H9 (cell line): ENCODE data around the gene PDGFRB. TPM values are rescaled to one million over a fixed set of nuclear protein-coding genes. Genes with fewer than 3 reads are reported as not detected.

Experiments used
- DNase-seq: peaks from one replicate; pipeline ENCODE4 v3.0.0-alpha.2; 2017
- H2AFZ ChIP-seq: one replicate; pipeline ENCODE4 v1.6.1; 2013; ENCODE audit warnings: mild to moderate bottlenecking, low read length, control low read depth, moderate library complexity
- H2AK5ac ChIP-seq: 2 replicates; pipeline ENCODE4 v1.6.1; 2013; ENCODE audit warnings: low read length, control low read depth, mixed read lengths; ENCODE audit not compliant: insufficient read length
- H2BK120ac ChIP-seq: one replicate; pipeline ENCODE4 v1.6.1; 2013; ENCODE audit warnings: low read depth, mild to moderate bottlenecking, low read length, control low read depth, inconsistent platforms; ENCODE audit not compliant: poor library complexity, severe bottlenecking
- H2BK12ac ChIP-seq: 2 replicates; pipeline ENCODE4 v1.6.1; 2013; ENCODE audit warnings: low read length, control low read depth, mixed read lengths, low read depth; ENCODE audit not compliant: insufficient read length
- H2BK15ac ChIP-seq: 2 replicates; pipeline ENCODE4 v1.6.1; 2013; ENCODE audit warnings: low read depth, low read length, control low read depth
- H2BK20ac ChIP-seq: one replicate; pipeline ENCODE4 v1.6.1; 2013; ENCODE audit warnings: low read depth, mild to moderate bottlenecking, low read length, control low read depth, inconsistent platforms; ENCODE audit not compliant: poor library complexity, severe bottlenecking
- H2BK5ac ChIP-seq: 2 replicates; pipeline ENCODE4 v1.6.1; 2013; ENCODE audit warnings: low read length, control low read depth, mixed read lengths; ENCODE audit not compliant: insufficient read length
- H3K14ac ChIP-seq: 2 replicates; pipeline ENCODE4 v1.6.1; 2013; ENCODE audit warnings: low read length, control low read depth; ENCODE audit not compliant: insufficient read depth
- H3K18ac ChIP-seq: 2 replicates; pipeline ENCODE4 v1.6.1; 2013; ENCODE audit warnings: low read depth, mild to moderate bottlenecking, mixed read lengths, low read length, control low read depth; ENCODE audit not compliant: insufficient read length
- H3K23ac ChIP-seq: 2 replicates; pipeline ENCODE4 v1.6.1; 2013; ENCODE audit warnings: low read length, control low read depth, mixed read lengths, low read depth; ENCODE audit not compliant: insufficient read length
- H3K23me2 ChIP-seq: 2 replicates; pipeline ENCODE4 v1.6.1; 2013; ENCODE audit warnings: low read depth, mild to moderate bottlenecking, mixed read lengths, low read length, control low read depth; ENCODE audit not compliant: insufficient read length, poor library complexity, severe bottlenecking
- H3K27ac ChIP-seq: 2 replicates; pipeline ENCODE4 v1.5.1; 2013; ENCODE audit warnings: low read length, control low read depth, mixed read lengths, low read depth; ENCODE audit not compliant: insufficient read length
- H3K27me3 ChIP-seq: 2 replicates; pipeline ENCODE4 v1.6.1; 2013; ENCODE audit warnings: low read length, control low read depth, inconsistent platforms; ENCODE audit not compliant: insufficient read depth
- H3K4ac ChIP-seq: 2 replicates; pipeline ENCODE4 v1.6.1; 2013; ENCODE audit warnings: low read depth, mild to moderate bottlenecking, control low read depth, inconsistent platforms, low read length, moderate library complexity
- H3K4me1 ChIP-seq: 2 replicates; pipeline ENCODE4 v1.6.1; 2013; ENCODE audit warnings: low read length, control low read depth, inconsistent platforms; ENCODE audit not compliant: insufficient read depth
- H3K4me2 ChIP-seq: 2 replicates; pipeline ENCODE4 v1.6.1; 2013; ENCODE audit warnings: low read length, control low read depth, mixed read lengths; ENCODE audit not compliant: insufficient read length, insufficient read depth
- H3K56ac ChIP-seq: 2 replicates; pipeline ENCODE4 v1.6.1; 2013; ENCODE audit warnings: low read depth, mild to moderate bottlenecking, mixed read lengths, low read length, control low read depth; ENCODE audit not compliant: insufficient read length
- H3K79me1 ChIP-seq: 2 replicates; pipeline ENCODE4 v1.6.1; 2013; ENCODE audit warnings: low read depth, mild to moderate bottlenecking, moderate library complexity, low read length, control low read depth, inconsistent platforms; ENCODE audit not compliant: insufficient read depth, poor library complexity, severe bottlenecking
- H3K79me2 ChIP-seq: 2 replicates; pipeline ENCODE4 v1.6.1; 2013; ENCODE audit warnings: low read length, control low read depth, inconsistent platforms; ENCODE audit not compliant: insufficient read depth
- H3K9ac ChIP-seq: 2 replicates; pipeline ENCODE4 v1.6.1; 2013; ENCODE audit warnings: low read length, control low read depth, mixed read lengths; ENCODE audit not compliant: insufficient read length; ENCODE audit errors: extremely low read depth
- H3K9me3 ChIP-seq: one replicate; pipeline ENCODE4 v1.6.1; 2013; ENCODE audit warnings: low read depth, low read length, inconsistent platforms; ENCODE audit not compliant: control insufficient read depth
- H3T11ph ChIP-seq: one replicate; pipeline ENCODE4 v1.6.1; 2013; ENCODE audit warnings: mild to moderate bottlenecking, low read length, control low read depth, inconsistent platforms
- H4K20me1 ChIP-seq: one replicate; pipeline ENCODE4 v1.6.1; 2013; ENCODE audit not compliant: control insufficient read depth, insufficient read length, insufficient read depth
- H4K5ac ChIP-seq: 2 replicates; pipeline ENCODE4 v1.6.1; 2013; ENCODE audit warnings: low read depth, mild to moderate bottlenecking, mixed read lengths, low read length, control low read depth; ENCODE audit not compliant: insufficient read length
- H4K8ac ChIP-seq: replicated peaks from 2 replicates; pipeline ENCODE4 v1.6.1; 2013; ENCODE audit warnings: low read length, control low read depth, mixed read lengths, low read depth; ENCODE audit not compliant: insufficient read length
- H4K91ac ChIP-seq: 2 replicates; pipeline ENCODE4 v1.6.1; 2013; ENCODE audit warnings: low read depth, mild to moderate bottlenecking, moderate library complexity, mixed read lengths, low read length, control low read depth; ENCODE audit not compliant: insufficient read length
- H3K27ac Mint-ChIP-seq, 3 experiments: 2 replicates in 2 of 3; 3 replicates in 1 of 3; pipeline ENCODE4 v1.8.0; 2020 to 2021; ENCODE audit warnings: mixed read lengths in 3 of 3, mild to moderate bottlenecking in 1 of 3, moderate library complexity in 1 of 3
- H3K27me3 Mint-ChIP-seq: 2 replicates; pipeline ENCODE4 v1.8.0; 2021; ENCODE audit warnings: low read depth, mild to moderate bottlenecking, moderate library complexity, mixed read lengths
- H3K36me3 Mint-ChIP-seq, 3 experiments: 2 replicates in 2 of 3; 3 replicates in 1 of 3; pipeline ENCODE4 v1.8.0; 2020 to 2021; ENCODE audit warnings: low read depth in 3 of 3, mixed read lengths in 3 of 3; ENCODE audit not compliant: insufficient read depth in 1 of 3
- H3K4me1 Mint-ChIP-seq, 2 experiments: 2 replicates each; pipeline ENCODE4 v1.8.0; 2020; ENCODE audit warnings: mixed read lengths in 2 of 2
- H3K4me3 Mint-ChIP-seq, 2 experiments: 2 replicates in 1 of 2; 3 replicates in 1 of 2; pipeline ENCODE4 v1.8.0; 2020 to 2021; ENCODE audit warnings: mild to moderate bottlenecking in 2 of 2, mixed read lengths in 2 of 2, moderate library complexity in 1 of 2
- H3K9me3 Mint-ChIP-seq, 2 experiments: 2 replicates in 1 of 2; 3 replicates in 1 of 2; pipeline ENCODE4 v1.8.0; 2020; ENCODE audit warnings: mild to moderate bottlenecking in 2 of 2, mixed read lengths in 2 of 2, moderate library complexity in 1 of 2
- WGBS: extraction: QIAGEN DNeasy Blood & Tissue Kit; methylation state at CpG from one replicate; pipeline ENCODE4 v1.1.7; 2013; ENCODE audit warnings: missing lambda C conversion rate, low lambda C conversion rate, mixed read lengths; ENCODE audit not compliant: insufficient read length; ENCODE audit errors: extremely low coverage; 5-methylcytosine and 5-hydroxymethylcytosine counted together
- total RNA-seq: library from RNA; stranded (reverse); gene quantifications from 2 replicates; pipeline ENCODE4 v1.2.1, GENCODE V29; 2021
- TF ChIP-seq, protein P1 (sequence below): fragments of 200-600 bp; sonication (generic); conservative IDR thresholded peaks from 3 replicates; pipeline ENCODE4 v1.8.0; 2021; ENCODE audit warnings: antibody characterized with exemption, mild to moderate bottlenecking

Gene PDGFRB
- total RNA-seq, 1 experiment from 2014 or later, result 2.2 TPM

DNA sequence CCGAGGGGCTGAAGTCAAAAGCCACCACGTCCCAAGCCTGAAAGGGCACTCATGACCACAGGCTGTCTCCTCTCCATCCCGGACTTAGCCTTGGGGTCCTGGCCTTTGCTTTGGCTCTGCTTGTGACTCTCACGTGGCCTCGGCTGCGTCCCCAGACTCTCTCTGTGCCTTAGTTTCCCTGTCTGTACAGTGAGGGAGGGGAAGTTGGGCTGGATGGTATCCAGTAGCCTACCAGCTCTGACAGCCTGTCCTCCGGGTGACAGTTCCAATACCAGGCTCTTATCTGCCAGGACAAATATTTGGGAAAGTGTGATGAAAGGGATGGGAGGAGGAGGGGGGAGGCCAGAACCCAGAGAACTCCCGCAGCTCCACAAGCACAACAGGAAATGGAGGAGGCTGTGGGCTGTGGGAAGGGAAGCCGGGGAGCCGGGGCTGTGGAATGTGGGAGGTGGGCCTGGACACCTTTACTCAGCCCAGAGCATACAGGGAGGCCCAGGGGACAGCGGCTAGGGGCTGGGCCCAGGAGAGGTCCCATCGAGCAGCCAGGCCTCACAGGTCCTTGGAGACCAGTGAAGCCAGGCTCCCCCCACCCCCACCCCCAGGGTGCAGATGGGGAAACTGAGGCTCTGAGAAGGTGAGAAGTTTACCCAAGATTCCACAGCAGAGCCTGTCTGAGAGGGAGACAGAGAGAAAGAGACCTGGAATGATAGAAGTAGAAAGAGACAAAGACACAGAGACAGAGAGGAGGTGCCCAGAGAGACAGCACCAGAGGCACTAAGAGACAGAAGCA, 18.3 kb downstream of the PDGFRB start:
- no peaks in the 10 kb centered on the region for H3K23me2 ChIP-seq
- H3K9me3 ChIP-seq, result no peaks in the 10 kb centered on the region
- no peak overlapping the region for H2BK12ac ChIP-seq
- no peak overlapping the region for H4K5ac ChIP-seq
- no peak overlapping the region for H2AFZ ChIP-seq
- Mint-ChIP-seq H3K9me3 (no peaks in the 10 kb centered on the region), H3K4me3 (peak overlapping the region in 1 of 2 experiments; percentile 5; a peak in 1 of 5 replicates), H3K4me1 (peaks cover 39 to 56% of the 10 kb centered on the region in 2 experiments), H3K27me3 (peaks cover 51% of the 10 kb centered on the region), H3K27ac (peak overlapping the region in 1 of 3 experiments; percentile 95; a peak in 3 of 7 replicates), H3K36me3 (no peaks in the 10 kb centered on the region)
- no peak overlapping the region for H3K9ac ChIP-seq
- H3K18ac ChIP-seq, result peak overlapping the region; percentile 11
- WGBS, result no CpG with 5 or more reads among the region's 12 CpGs
- H3K4ac ChIP-seq, result no peak overlapping the region; the same call in 1 of the 2 replicates
- H2BK20ac ChIP-seq, result no peak overlapping the region
- H4K91ac ChIP-seq, result no peak overlapping the region
- no peak overlapping the region for H3K23ac ChIP-seq
- H3T11ph ChIP-seq, result no peak overlapping the region
- peak; percentile 77 for DNase-seq
- no peak overlapping the region for H3K27ac ChIP-seq
- no peaks in the 10 kb centered on the region for H3K79me2 ChIP-seq
- peaks cover 2% of the 10 kb centered on the region for H4K20me1 ChIP-seq
- no peak overlapping the region for H2BK5ac ChIP-seq
- no peak overlapping the region for H4K8ac ChIP-seq
- H3K4me1 ChIP-seq, result peaks cover 17% of the 10 kb centered on the region; the same call in 1 of the 2 replicates
- no peaks in the 10 kb centered on the region for H3K79me1 ChIP-seq
- H3K27me3 ChIP-seq, result no peaks in the 10 kb centered on the region
- no peak overlapping the region for H3K4me2 ChIP-seq
- peak overlapping the region; percentile 32; the same call in 1 of the 2 replicates for H3K14ac ChIP-seq
- no peak overlapping the region for H2BK120ac ChIP-seq
- H2BK15ac ChIP-seq, result no peak overlapping the region
- H2AK5ac ChIP-seq, result no peak overlapping the region
- no peak overlapping the region for H3K56ac ChIP-seq
- TF ChIP-seq, protein P1, sequence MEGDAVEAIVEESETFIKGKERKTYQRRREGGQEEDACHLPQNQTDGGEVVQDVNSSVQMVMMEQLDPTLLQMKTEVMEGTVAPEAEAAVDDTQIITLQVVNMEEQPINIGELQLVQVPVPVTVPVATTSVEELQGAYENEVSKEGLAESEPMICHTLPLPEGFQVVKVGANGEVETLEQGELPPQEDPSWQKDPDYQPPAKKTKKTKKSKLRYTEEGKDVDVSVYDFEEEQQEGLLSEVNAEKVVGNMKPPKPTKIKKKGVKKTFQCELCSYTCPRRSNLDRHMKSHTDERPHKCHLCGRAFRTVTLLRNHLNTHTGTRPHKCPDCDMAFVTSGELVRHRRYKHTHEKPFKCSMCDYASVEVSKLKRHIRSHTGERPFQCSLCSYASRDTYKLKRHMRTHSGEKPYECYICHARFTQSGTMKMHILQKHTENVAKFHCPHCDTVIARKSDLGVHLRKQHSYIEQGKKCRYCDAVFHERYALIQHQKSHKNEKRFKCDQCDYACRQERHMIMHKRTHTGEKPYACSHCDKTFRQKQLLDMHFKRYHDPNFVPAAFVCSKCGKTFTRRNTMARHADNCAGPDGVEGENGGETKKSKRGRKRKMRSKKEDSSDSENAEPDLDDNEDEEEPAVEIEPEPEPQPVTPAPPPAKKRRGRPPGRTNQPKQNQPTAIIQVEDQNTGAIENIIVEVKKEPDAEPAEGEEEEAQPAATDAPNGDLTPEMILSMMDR, result no peak
